ENCODE data around the gene ITIH3.

ITIH3 gene

GRCh38 chr3:52847241-52847640 lies 52.6 kb downstream of the ITIH3 start:
- Histone ChIP-seq H3K79me2 (ENCODE audit: control insufficient read depth, low read length) (no peaks in the 10 kb centered on the region), H3K36me3 (ENCODE audit: control insufficient read depth, low read length) (peaks cover 9% of the 10 kb centered on the region), H3K9me3 (ENCODE audit: control insufficient read depth, insufficient read depth, low read length) (no peaks in the 10 kb centered on the region), H4K20me1 (ENCODE audit: control insufficient read depth, insufficient read depth, low read depth, low read length) (no peaks in the 10 kb centered on the region), H3K27me3 (ENCODE audit: control insufficient read depth, low read length) (no peaks in the 10 kb centered on the region), H3K4me2 (ENCODE audit: low read length) (no peak overlapping the region), H3K4me3 (ENCODE audit: low read length) (no peak overlapping the region), H3K9me2 (replicated peaks; ENCODE audit: control insufficient read depth, low read length) (no peaks in the 10 kb centered on the region), H3K27ac (ENCODE audit: low read depth, low read length) (no peak overlapping the region), H3F3A (ENCODE audit: control insufficient read depth, insufficient read depth) (no peaks in the 10 kb centered on the region), H3K4me1 (ENCODE audit: control insufficient read depth, low read length) (no peaks in the 10 kb centered on the region)
- no peak for TF ChIP-seq EZH2phosphoT487 (IDR thresholded peaks at IDR 0.05; ENCODE audit: borderline replicate concordance, low read length)
- no peak for TF ChIP-seq CTCF (IDR thresholded peaks at IDR 0.05; ENCODE audit: low read depth, low read length, poor library complexity, severe bottlenecking)

- Histone ChIP-seq H3K27ac (ENCODE audit: low read depth, low read length) (no peak overlapping the region), H3K9me3 (ENCODE audit: control insufficient read depth, insufficient read depth, low read length) (no peaks in the 10 kb centered on the region), H3K79me2 (ENCODE audit: control insufficient read depth, low read length) (no peaks in the 10 kb centered on the region), H3K36me3 (ENCODE audit: control insufficient read depth, low read length) (peaks cover 9% of the 10 kb centered on the region), H4K20me1 (ENCODE audit: control insufficient read depth, insufficient read depth, low read depth, low read length) (no peaks in the 10 kb centered on the region), H3K4me1 (ENCODE audit: control insufficient read depth, low read length) (no peaks in the 10 kb centered on the region), H3K9me2 (replicated peaks; ENCODE audit: control insufficient read depth, low read length) (no peaks in the 10 kb centered on the region), H3F3A (ENCODE audit: control insufficient read depth, insufficient read depth) (no peaks in the 10 kb centered on the region), H3K4me2 (ENCODE audit: low read length) (no peak overlapping the region), H3K4me3 (ENCODE audit: low read length) (no peak overlapping the region), H3K27me3 (ENCODE audit: control insufficient read depth, low read length) (no peaks in the 10 kb centered on the region)
- no peak for TF ChIP-seq EZH2phosphoT487 (IDR thresholded peaks at IDR 0.05; ENCODE audit: borderline replicate concordance, low read length)
- TF ChIP-seq CTCF (IDR thresholded peaks at IDR 0.05; ENCODE audit: low read depth, low read length, poor library complexity, severe bottlenecking) = no peak
These were observed 53.1 kb downstream of the ITIH3 start for GRCh38 chr3:52847726-52848125.

GRCh38 chr3:52848617-52849016 lies 54.0 kb downstream of the ITIH3 start:
- Histone ChIP-seq H3K27me3 (ENCODE audit: control insufficient read depth, low read length) (no peaks in the 10 kb centered on the region), H3K4me1 (ENCODE audit: control insufficient read depth, low read length) (no peaks in the 10 kb centered on the region), H4K20me1 (ENCODE audit: control insufficient read depth, insufficient read depth, low read depth, low read length) (no peaks in the 10 kb centered on the region), H3K9me2 (replicated peaks; ENCODE audit: control insufficient read depth, low read length) (no peaks in the 10 kb centered on the region), H3K79me2 (ENCODE audit: control insufficient read depth, low read length) (no peaks in the 10 kb centered on the region), H3K27ac (ENCODE audit: low read depth, low read length) (no peak overlapping the region), H3K4me3 (ENCODE audit: low read length) (no peak overlapping the region), H3K4me2 (ENCODE audit: low read length) (no peak overlapping the region), H3K36me3 (ENCODE audit: control insufficient read depth, low read length) (peaks cover 9% of the 10 kb centered on the region), H3K9me3 (ENCODE audit: control insufficient read depth, insufficient read depth, low read length) (no peaks in the 10 kb centered on the region), H3F3A (ENCODE audit: control insufficient read depth, insufficient read depth) (no peaks in the 10 kb centered on the region)
- TF ChIP-seq EZH2phosphoT487 (IDR thresholded peaks at IDR 0.05; ENCODE audit: borderline replicate concordance, low read length) (no peak), CTCF (IDR thresholded peaks at IDR 0.05; ENCODE audit: low read depth, low read length, poor library complexity, severe bottlenecking) (no peak)

- TF ChIP-seq CTCF (IDR thresholded peaks at IDR 0.05; ENCODE audit: low read depth, low read length, poor library complexity, severe bottlenecking) = no peak
- no peak for TF ChIP-seq EZH2phosphoT487 (IDR thresholded peaks at IDR 0.05; ENCODE audit: borderline replicate concordance, low read length)
- no peaks in the 10 kb centered on the region for H3K4me1 ChIP-seq (ENCODE audit: control insufficient read depth, low read length)
- no peaks in the 10 kb centered on the region for H3K79me2 ChIP-seq (ENCODE audit: control insufficient read depth, low read length)
- H3K36me3 ChIP-seq (ENCODE audit: control insufficient read depth, low read length) = peaks cover 9% of the 10 kb centered on the region
- no peak overlapping the region for H3K27ac ChIP-seq (ENCODE audit: low read depth, low read length)
- H3K9me3 ChIP-seq (ENCODE audit: control insufficient read depth, insufficient read depth, low read length) = no peaks in the 10 kb centered on the region
- no peak overlapping the region for H3K4me2 ChIP-seq (ENCODE audit: low read length)
- H4K20me1 ChIP-seq (ENCODE audit: control insufficient read depth, insufficient read depth, low read depth, low read length) = no peaks in the 10 kb centered on the region
- no peaks in the 10 kb centered on the region for H3F3A ChIP-seq (ENCODE audit: control insufficient read depth, insufficient read depth)
- H3K4me3 ChIP-seq (ENCODE audit: low read length) = no peak overlapping the region
- no peaks in the 10 kb centered on the region for H3K27me3 ChIP-seq (ENCODE audit: control insufficient read depth, low read length)
- H3K9me2 ChIP-seq (replicated peaks; ENCODE audit: control insufficient read depth, low read length) = no peaks in the 10 kb centered on the region
These were observed 55.1 kb downstream of the ITIH3 start for GRCh38 chr3:52849656-52850055.

Data from DOHH2 (cell line).